Tibial artery (tissue), 4 donors: Measurements from ENCODE around the gene SLC15A3.

Experiments
- DNase-seq, 2 donors: peaks; one replicate each; pipeline ENCODE4 v3.0.0-alpha.2; 2019
- H3K27ac ChIP-seq, 2 donors: fragments of 200-600 bp; sonication (generic) in 1 of 2; 1 replicate in 1 of 2; 2 replicates in 1 of 2; pipeline ENCODE4 v1.5.1; 2018 to 2019; ENCODE audit warnings: mild to moderate bottlenecking in 1 of 2
- H3K27me3 ChIP-seq, 2 donors: fragments of 200-600 bp; sonication (generic) in 1 of 2; one replicate each; pipeline versions ENCODE4 v1.5.1 to v1.6.0; 2016 to 2019
- H3K36me3 ChIP-seq, 3 donors: fragments of 200-600 bp; sonication (generic) in 2 of 3; one replicate each; pipeline ENCODE4 v1.5.1; 2016 to 2019; ENCODE audit warnings: mild to moderate bottlenecking in 2 of 3
- H3K4me1 ChIP-seq, 4 donors: fragments of 200-600 bp; sonication (generic) in 2 of 4; 1 replicate in 3 of 4; 2 replicates in 1 of 4; pipeline ENCODE4 v1.5.1; 2016 to 2019
- H3K4me3 ChIP-seq, 2 donors: fragments of 200-600 bp; sonication (generic) in 1 of 2; 1 replicate in 1 of 2; 2 replicates in 1 of 2; pipeline ENCODE4 v1.5.1; 2018 to 2019; ENCODE audit warnings: mild to moderate bottlenecking in 2 of 2
- H3K9me3 ChIP-seq, 3 donors: fragments of 200-600 bp; sonication (generic) in 1 of 3; one replicate each; pipeline ENCODE4 v1.5.1; 2016 to 2019
- intact Hi-C: fragments of 100-400 bp; cut with DNase I; formaldehyde crosslinking; loops from one replicate; pipeline ENCODE4 v1.15.0; 2023; ENCODE audit warnings: low total_unique reads
- TF ChIP-seq, protein P1 (sequence below), 2 experiments: fragments of 200-600 bp in 1 of 2; fragments of 450-650 bp in 1 of 2; IDR thresholded peaks; one replicate each; pipeline ENCODE4 v1.5.1; 2017 to 2019; ENCODE audit warnings: antibody characterized with exemption in 2 of 2, mild to moderate bottlenecking in 1 of 2, moderate library complexity in 1 of 2

The SLC15A3 gene

GRCh38 chr11:60982184-60982583 lies 30.2 kb upstream of the SLC15A3 start:
- intact Hi-C loops, result no loop called here

GRCh38 chr11:60981515-60981914 lies 29.5 kb upstream of the SLC15A3 start:
- no peak overlapping the region for H3K27ac ChIP-seq
- intact Hi-C loops, result no loop called here
- H3K9me3 ChIP-seq, result no peaks in the 10 kb centered on the region
- no peaks in the 10 kb centered on the region for H3K36me3 ChIP-seq
- no peak for DNase-seq
- H3K4me3 ChIP-seq, result no peak overlapping the region
- H3K4me1 ChIP-seq, result no peaks in the 10 kb centered on the region
- H3K27me3 ChIP-seq, result peaks cover 0 to 24% of the 10 kb centered on the region in 2 donors
- TF ChIP-seq, protein P1, sequence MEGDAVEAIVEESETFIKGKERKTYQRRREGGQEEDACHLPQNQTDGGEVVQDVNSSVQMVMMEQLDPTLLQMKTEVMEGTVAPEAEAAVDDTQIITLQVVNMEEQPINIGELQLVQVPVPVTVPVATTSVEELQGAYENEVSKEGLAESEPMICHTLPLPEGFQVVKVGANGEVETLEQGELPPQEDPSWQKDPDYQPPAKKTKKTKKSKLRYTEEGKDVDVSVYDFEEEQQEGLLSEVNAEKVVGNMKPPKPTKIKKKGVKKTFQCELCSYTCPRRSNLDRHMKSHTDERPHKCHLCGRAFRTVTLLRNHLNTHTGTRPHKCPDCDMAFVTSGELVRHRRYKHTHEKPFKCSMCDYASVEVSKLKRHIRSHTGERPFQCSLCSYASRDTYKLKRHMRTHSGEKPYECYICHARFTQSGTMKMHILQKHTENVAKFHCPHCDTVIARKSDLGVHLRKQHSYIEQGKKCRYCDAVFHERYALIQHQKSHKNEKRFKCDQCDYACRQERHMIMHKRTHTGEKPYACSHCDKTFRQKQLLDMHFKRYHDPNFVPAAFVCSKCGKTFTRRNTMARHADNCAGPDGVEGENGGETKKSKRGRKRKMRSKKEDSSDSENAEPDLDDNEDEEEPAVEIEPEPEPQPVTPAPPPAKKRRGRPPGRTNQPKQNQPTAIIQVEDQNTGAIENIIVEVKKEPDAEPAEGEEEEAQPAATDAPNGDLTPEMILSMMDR (IDR thresholded peaks at IDR 0.05), result no peak

More at GRCh38 chr11:60982184-60982583, 30.2 kb upstream of the SLC15A3 start:
- Histone ChIP-seq H3K4me3 (no peak overlapping the region), H3K27ac (no peak overlapping the region), H3K9me3 (no peaks in the 10 kb centered on the region), H3K36me3 (no peaks in the 10 kb centered on the region), H3K4me1 (no peaks in the 10 kb centered on the region), H3K27me3 (peaks cover 0 to 30% of the 10 kb centered on the region in 2 donors)
- TF ChIP-seq, protein P1 (IDR thresholded peaks at IDR 0.05), result no peak
- no peak for DNase-seq

DNA sequence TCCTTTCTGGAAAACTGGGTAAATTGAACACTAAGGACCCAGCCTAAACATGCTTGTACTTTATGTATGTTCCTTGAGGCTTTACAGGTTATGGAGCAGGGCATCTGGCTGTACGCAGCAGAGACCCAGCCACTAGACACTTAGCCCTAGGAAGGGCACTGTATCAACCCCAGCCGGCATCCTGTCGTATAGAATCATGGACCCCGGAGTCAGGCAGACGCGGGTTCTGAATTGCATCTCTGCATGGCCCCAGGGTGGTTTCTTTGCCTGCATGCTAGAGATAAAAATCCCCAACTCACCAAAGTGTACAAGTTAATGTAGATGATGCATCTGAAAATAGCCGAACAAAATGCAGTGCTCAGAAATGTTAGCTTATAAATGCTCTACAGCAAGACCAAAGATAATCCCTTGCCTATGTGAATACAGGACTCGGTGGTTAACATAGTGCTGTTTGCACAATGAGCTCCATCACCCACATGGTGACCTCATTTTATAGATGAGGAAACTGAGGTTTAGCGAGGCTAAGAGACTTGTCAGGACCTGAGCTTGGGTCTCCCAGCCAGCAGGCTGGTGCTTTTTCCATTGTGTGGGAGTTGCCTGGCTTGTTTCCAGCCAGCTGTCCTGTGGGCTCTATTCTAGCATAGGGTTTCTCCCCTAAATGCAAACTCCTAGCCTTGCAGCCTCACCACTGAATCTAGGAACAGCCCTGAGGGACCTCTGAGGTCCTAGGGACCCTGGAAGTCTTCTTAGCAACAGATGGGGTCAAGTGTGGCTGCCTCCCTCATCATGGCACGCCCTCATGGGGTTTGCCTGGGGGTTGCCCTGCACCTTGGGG lies 26.8 kb upstream of the SLC15A3 start:
- TF ChIP-seq, protein P1 (IDR thresholded peaks at IDR 0.05), result no peak
- H3K27ac ChIP-seq, result no peak overlapping the region
- H3K9me3 ChIP-seq, result no peaks in the 10 kb centered on the region
- no peak overlapping the region for H3K4me3 ChIP-seq
- no peaks in the 10 kb centered on the region for H3K4me1 ChIP-seq
- no peaks in the 10 kb centered on the region for H3K36me3 ChIP-seq
- intact Hi-C loops, result no loop called here
- DNase-seq, result no peak
- H3K27me3 ChIP-seq, result peaks cover 0 to 19% of the 10 kb centered on the region in 2 donors

DNA sequence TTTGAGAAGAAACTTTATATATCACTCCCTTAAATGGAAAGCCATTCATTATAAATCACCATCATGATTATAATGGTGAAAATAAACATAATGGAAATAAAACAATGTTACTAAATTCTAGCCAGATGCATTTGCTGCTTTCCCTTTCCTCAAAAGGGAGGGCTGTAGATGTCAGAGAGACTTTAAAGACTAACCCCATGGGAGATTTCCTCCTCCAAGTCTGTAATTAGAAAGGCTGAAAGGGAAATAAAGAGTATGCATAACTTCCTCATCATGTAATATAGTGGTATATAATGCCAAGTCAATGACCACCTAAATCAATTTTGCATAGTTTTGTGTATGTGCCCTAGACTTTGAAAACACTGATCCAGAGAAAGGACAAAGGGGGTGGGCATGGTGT lies 25.9 kb upstream of the SLC15A3 start:
- H3K4me3 ChIP-seq, result no peak overlapping the region
- intact Hi-C loops, result no loop called here
- TF ChIP-seq, protein P1 (IDR thresholded peaks at IDR 0.05), result no peak
- DNase-seq, result no peak
- H3K4me1 ChIP-seq, result no peaks in the 10 kb centered on the region
- peaks cover 0 to 19% of the 10 kb centered on the region in 2 donors for H3K27me3 ChIP-seq
- H3K9me3 ChIP-seq, result no peaks in the 10 kb centered on the region
- no peaks in the 10 kb centered on the region for H3K36me3 ChIP-seq
- H3K27ac ChIP-seq, result no peak overlapping the region

- Histone ChIP-seq H3K4me3 (no peak overlapping the region), H3K27me3 (peaks cover 0 to 22% of the 10 kb centered on the region in 2 donors), H3K27ac (no peak overlapping the region), H3K36me3 (no peaks in the 10 kb centered on the region), H3K9me3 (no peaks in the 10 kb centered on the region), H3K4me1 (no peaks in the 10 kb centered on the region)
- TF ChIP-seq, protein P1 (IDR thresholded peaks at IDR 0.05), result no peak
- no peak for DNase-seq
- intact Hi-C loops, result no loop called here
These were observed 25.2 kb upstream of the SLC15A3 start for GRCh38 chr11:60977224-60977623.
